DMS114 treated with DMSO at 0.1 percent for 48 hours (cell line): ENCODE results near the gene RFC1.
"Not testable (repeated sequence)": the region's sequence is repeated elsewhere in the genome, so short reads cannot be mapped to it uniquely, and the experiment has no call there.

Experiments
- DNase-seq: peaks from one replicate; lab custom pipeline; 2025; ENCODE audit not compliant: unreplicated experiment; lab: John Stamatoyannopoulos, UW

Gene RFC1

DNA sequence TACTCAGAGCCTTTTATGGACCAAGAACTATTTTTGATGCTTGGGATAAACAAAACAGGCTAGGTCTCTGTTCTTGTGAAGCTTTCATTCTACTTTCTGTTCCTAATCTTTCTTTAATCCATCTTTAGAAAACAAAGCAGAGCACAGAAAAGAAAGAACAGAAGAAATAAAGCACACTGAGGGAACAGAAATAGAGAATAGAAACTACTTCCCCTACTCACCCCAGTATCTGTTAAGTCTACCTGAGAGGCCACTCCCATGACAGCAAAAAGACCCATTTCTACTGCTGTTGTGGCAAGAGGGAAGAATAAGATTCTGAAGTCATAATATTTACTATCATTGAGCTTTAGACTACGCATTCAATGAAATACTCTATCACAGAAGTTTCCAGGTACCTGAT, 9.2 kb downstream of the RFC1 start:
- DNase-seq: no peak

DNA sequence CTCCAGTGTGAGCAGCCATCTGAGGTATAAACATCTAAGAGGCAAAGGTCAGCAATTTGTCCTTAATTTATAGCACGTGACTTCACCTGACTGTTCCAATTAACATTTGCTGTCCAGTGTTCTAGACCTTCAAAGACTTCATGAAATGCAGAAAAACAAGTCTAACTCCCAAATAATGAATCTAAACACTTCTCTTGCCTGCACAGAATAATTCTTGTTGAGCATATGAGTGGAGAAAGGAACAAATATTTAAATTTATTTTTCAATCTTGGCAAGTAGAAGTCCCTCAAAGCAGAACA, 12.0 kb downstream of the RFC1 start:
- no peak for DNase-seq

DNA sequence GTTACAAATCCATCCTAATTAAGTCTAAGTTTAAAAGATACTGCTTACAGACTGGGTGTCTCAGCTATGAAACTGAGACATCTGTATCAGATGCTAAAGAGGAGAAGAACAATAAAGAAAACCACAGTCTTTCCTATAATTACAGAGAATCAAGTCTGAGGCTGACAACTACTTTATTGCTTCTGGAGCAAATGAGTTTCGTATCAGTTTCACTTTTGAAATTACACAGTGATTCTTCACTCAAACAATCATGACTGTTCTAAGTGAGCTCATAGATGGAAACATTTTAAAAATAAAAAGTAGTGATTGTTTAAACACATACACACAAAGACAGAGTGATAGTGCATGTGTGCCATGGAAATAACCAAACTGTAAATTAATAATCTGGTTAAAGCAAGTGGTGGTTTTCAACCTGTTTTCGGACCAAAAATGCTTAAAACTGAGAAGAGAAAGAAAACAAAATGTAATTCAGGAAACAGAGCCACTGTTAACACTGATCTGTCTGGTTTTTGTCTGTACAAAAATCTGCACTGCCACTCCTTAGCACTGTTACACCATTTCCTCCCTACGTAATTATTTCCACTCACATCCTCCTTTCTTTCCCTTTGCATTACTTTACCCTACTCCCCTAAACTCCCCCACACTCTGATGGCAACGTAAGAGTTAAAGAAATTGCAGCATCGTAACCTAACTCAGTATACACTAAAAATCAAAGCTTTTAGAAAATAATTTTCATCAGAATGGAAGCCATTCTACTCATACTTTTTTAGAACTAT, 12.5 kb downstream of the RFC1 start:
- no peak for DNase-seq

DNA sequence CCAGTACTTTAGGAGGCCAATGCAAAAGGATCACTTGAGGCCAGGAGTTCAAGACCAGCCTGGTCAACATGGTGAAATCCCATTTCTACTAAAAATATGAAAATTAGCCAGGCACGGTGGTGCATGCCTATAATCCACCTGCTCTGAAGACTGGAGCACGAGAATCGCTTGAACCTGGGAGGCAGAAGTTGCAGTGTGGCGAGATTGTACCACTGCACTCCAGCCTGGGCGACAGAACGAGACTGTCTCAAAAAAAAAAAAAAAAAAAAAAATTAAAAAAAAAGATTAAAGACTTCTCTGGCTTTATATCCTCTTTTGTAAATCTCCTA, 13.0 kb downstream of the RFC1 start:
- not testable (repeated sequence) for DNase-seq

DNA sequence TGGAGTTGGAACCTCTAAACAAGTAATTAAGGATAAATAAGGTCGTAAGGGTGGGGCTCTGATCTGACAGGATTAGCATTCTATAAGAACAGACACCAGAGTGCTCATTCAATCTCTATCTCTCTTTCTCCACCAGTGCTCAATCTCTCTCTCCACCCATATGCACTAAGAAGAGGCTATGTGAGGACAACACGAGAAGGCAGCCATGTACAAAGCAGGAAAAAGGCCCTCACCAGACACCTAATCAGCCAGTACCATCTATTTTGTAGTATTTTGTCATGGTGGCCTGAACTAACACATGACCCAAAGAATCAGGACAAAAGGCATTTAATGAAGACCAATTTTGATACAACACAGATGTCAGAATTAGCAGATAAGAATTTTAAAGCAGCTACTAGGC, 16.8 kb downstream of the RFC1 start:
- DNase-seq: no peak

DNA sequence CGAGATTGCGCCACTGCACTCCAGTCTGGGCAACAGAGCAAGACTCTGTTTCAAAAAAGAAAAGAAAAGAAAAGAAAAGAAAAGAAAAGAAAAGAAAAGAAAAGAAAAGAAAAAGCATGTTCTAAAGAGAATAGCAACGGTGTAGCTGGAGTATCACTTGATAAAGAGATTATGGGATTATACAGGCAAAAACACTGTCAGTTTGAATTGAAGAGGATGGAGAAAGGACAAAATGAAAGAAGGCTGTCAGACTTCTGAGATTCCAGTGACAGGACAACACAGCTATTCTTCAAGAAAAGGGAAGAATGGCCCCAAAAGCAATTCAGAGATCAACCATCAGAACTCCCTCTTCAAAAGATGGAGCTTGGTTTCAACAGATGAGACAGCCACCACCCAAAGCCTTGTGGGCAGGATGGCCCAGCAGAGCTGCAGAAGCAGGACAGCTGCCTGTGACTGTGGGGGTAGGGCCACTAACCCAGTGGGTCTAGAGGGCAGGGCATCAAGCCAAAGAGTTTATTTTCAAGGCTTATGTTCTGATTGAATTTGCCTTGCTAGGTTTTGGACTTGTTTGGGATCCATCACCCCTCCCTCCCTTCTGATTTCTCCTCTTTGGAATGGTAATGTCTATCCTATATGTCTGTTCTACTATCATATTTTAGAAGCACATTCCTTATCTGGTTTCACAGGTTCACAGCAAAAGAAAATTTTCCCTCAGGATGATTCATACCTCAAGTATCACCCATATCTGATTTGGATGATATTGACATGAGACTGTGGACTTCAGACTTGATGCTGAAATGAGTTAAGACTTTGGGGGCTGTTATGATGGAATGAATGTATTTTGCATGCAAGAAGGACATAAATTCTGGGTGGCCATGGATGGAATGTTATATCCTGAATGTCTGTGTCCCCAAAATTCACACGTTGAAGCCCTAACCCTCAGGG, 17.5 kb downstream of the RFC1 start:
- no peak for DNase-seq

DNA sequence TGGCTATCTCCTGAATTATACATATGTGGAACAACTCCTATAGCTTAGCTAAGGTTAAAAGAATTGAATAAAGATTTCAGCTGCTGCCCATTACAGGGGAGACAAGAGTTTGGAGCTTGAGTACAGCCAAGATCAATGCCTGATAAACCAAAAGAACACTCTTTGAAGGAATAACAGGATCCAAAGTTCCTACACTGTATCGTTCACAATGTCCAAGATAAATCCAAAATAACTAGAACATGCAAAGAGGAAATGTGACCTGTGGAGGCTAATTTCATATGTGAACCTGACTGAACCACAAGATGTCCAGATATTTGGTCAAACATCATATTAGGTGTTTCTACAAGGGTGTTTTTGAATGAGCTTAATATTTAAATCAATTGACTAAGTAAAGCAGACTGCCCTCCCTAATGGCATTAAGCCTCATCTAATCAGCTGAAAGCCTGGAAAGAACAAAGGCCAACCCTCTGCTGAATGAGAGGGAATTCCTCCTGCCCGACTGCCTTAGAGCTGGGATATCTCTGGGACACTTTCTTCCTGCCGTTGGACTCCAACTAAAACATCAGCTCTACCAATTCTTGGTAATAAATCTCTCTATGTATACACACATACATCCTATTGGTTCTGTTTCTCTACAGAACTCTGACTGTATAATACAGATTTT, 19.2 kb downstream of the RFC1 start:
- DNase-seq: no peak

DNA sequence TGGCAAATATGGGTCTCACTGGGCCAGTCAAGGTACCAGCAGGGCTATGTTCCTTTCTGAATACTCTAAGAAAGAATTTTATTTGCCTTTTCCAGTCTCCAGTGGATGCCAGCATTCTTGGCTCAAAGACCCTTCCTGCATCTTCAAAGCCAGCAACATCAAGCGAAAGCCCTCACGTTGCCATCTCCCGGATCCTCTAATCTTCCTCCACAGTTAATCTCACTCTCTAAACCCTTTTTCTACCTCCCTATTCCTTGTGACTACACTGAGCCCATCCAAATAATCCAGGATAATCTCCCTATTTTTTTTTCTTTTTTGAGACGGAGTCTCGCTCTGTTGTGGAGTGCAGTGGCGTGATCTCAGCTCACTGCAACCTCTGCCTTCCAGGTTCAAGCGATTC, 23.4 kb downstream of the RFC1 start:
- DNase-seq: no peak

DNA sequence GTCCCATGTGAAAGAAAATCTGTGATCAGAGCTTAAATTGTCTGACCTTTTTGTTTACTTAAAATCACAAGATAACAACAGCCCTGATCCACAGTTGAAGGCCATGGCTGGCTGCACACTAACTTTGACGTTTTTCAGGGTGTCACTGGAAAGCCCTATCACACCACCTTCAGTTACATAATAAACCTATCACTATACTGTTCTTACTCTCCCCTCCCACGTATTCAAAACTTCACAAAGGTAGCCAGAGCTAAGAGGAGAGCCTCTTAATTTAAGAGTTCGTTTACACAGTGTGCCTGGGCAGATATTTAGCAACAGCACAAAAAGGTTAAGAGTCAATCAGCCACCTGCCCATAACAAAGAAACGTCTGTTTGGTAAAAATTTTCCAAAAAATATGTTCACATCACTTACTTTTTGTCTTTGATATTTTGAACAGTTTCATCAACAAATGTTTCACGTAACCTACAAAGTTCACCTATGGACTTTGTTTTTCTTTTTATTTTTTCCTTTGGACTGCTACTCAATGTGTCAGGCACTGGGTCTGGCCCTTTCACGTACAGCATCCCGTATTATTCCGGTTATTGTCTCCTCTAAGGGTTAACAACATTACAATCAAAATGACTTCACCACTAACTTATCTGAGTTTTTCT, 25.0 kb downstream of the RFC1 start:
- no peak for DNase-seq

DNA sequence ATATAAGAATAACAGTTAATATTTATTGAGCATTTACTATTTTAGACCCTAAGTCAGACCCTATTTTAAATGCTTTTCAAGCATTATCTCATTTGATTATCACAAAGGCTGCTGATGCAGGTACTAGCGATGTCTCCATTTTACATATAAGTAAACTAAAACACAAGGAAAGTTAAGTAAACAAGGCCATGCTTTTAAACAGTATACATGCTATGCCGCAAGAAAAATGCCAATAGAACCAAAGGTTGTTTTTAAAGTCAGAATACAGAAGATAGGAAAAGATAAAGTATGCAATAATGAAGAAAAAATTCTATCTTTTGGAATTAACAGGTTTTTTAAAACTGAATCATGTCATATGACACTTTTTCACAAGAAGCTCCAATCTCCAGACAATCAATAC, 26.2 kb downstream of the RFC1 start:
- DNase-seq: no peak

DNA sequence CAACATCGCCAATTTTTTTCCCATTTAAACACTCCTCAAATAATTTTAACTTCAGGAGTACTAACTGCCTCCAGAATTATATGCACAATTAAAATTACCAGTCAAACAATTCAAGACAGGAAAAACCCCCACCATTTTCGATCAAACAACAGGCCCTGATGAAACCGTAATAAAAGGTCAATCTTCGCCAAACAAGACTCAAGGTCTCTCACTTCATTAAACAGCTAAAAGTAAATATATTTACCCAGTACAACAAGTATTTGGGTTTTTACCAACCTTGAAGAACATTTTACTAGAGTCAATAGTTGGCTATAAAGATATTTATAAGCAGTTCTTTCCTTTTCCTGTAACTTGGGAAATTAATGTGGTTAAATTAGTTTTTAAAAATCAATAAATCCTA, 28.3 kb downstream of the RFC1 start:
- DNase-seq: no peak

DNA sequence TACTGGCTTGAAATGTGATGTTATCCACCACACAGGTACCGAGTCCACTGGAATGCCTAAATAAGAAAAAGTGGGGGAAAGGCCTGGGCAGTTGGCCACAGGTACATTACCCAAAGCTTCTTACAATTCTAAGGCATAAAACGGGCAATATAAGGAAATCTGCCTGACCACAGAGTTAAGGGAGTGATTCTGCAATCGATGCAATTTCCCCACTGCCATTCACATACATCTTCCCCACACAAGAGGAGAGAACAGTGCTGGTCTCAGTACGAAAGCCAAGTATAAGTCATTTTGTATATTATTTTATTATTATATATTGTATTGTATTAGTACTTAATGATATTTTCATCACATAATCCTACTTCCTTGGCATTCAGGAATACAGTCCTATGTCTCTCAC, 30.6 kb downstream of the RFC1 start:
- DNase-seq: no peak

DNA sequence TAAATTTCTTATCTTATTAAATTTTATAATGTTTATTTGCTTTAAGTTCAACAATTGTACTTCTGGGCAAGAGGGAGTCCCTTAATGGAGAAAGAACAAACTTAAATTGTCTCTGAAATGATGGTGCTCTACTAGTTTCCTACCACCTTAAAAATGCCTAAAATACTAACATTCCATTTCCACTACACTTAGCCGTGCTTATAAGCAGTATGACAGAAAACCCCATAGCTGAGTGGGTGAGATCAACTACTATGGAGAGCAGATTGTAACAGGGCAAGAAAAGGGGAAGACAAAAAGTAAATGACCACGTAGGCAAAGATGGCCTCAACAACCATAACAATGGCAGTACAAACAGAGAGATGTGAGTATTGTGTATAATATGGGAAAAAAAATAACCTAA, 35.0 kb downstream of the RFC1 start:
- no peak for DNase-seq

DNA sequence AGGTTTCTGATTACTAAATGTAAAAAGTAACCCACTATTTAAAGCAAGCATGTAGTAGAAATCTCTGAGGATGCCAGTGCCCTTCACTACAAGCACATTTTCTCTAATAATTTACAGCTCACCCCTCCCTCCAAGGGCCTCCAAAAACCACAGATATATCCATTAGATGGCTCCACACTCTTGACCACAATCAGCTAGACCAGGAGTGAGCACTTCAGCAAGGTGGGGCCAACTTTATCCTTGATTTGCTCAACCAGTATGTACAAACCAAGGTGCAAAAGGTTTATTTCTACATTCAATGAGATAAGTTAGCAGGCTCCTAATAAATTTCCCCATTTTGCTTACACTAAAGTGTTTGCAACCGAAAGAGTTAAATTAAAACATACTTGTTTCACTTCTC, 35.8 kb downstream of the RFC1 start:
- DNase-seq: no peak

DNA sequence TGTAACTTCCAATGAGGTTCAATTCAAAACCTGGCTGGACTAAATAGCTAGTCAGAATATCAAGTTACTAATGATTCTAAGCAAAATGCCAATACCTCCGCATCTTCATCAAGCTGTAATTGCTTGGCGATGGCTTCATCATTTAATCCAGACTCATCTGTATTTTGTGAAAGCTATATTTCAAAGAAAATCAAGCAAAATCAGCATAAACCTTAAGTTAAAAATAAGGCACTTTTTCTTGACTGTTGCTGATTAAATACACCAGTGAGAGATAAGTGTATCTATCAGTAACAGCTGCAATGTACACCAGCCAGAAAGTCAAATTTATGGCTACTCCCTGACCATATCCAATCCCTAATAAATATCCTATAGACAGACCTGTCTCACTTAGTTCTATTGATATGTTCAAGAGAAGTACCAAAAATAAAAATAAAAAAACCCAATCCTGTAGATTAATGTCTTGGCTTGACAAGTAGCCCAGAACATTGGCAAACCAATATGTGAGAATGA, 39.6 kb downstream of the RFC1 start:
- no peak for DNase-seq

DNA sequence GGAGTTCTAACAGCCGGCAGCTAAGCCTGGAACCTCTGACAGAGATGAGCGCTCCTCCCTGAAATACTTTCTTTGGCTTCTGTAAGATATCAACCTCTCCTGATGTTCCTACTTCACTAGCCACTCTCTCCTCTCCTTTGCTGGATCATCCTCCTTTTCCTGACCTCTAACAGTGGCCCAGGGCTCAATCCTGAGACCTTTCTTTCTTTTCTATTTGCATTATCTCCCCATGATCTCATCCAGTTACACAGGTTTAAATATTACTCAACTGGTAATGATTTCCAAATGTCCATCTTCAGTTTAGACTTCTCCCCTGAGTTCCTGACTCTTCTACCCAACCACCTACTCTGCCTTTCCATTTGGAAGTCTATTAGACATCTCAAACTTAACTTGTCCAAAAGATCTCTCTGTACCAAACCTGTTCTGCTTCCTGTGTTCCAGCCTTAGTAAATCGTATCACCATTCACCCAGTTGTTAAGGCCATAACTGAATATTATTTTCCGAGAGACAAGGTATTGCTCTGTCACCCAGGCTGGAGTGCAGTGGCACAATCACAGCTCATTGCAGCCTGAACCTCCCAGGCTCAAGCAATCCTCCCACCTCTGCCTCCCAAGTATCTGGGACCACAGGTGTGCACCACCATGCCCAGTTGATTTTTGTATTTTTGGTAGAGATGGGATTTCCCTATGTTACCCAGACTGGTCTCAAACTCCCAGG, 41.1 kb downstream of the RFC1 start:
- no peak for DNase-seq

DNA sequence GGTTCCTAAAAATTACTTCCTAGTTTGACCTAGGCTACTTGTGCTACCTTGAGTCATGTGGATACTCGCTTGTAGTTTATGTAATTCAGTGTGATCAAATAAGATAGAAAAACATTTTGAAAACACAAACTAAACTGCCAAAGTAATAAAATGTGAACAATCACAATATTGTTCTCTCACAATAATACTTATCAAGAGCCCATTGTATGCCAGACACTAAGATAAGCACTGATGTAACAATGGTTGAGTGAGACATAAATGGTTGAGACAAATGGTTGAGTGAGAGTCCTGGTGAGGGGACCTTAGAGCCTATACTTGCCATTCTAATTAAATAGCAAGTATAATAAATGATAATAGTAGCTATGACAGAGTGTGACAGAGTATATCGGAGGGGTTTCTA, 41.7 kb downstream of the RFC1 start:
- no peak for DNase-seq

DNA sequence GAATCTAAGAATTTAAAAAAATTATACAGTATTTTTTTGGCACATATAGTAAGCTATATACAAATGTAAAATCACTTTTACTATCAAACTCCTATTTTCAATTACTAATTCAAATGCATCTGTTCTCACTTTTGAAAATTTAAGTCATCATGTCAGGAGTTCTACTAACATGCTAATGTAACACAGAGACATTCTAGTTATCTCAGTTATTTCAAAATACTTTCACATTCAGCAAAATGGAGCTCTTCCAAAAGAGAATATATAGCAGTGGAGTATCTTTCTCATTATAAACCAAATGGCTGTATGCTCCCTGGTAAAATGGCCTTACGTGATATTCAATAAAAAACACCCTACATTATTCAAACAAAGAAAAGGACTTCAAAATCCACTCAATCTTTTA, 42.3 kb downstream of the RFC1 start:
- DNase-seq: no peak

DNA sequence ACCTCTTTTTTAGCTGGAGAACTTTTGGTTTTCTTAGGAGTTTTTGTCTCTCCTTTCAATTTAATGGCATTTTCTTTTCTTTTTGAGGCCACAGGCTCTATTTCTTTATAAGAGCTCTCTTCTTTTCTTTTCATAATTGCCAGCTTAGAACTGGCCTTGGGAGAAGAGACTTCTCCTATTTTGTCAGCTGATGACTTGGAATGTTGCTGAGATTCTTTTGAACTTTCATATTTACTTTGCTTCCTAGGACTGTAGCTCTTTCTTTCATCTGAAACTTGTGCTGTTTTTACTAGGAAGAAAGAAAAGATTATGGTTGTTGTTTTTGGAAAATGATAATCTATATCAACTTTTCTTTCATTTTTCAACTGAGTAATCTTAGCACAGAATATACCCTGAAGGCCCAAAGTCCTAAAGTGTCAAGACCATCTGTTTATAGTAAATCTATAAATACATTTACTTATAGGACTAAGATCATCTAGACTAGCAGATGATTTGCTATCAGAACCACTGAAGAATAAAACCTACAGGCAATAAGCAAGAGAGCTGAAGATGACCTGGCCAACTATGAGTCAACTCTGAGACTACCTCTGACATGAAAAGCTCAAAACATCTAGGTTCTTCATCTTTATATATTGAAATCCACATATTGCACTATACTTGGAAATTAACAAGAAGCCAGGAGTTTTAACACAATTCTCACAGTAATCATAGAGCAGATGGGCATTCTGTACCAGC, 45.6 kb downstream of the RFC1 start:
- DNase-seq: no peak

DNA sequence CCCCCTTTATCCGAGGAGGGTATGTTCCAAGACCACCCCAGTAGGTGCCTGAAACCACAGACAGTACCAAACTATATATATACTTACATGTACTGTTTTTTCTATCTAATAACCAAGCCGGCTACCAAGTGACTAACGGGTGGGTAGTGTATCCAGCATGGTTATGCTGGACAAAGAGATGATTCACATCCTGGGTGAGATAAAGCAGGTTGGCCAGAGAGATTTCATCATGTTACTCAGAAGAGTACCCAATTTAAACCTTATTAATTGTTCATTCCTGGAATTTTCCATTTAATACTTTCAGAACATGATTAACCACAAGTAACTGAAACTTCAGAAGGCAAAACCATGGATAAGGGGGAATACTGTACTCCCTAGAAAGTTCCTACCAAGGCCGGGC, 46.5 kb downstream of the RFC1 start:
- no peak for DNase-seq
